Tibial nerve (tissue), 3 donors: ENCODE measurements around the gene OAS2.

ENCODE experiments used
- POLR2A ChIP-seq, 2 donors: fragments of 450-650 bp; IDR thresholded peaks; one replicate each; pipeline ENCODE4 v1.6.1; 2017; ENCODE audit warnings: antibody characterized with exemption in 2 of 2, mild to moderate bottlenecking in 2 of 2, moderate library complexity in 2 of 2
- TF ChIP-seq, protein P1 (sequence below), 5 experiments: fragments of 200-600 bp in 3 of 5; fragments of 450-650 bp in 2 of 5; sonication (generic) in 3 of 5; IDR thresholded peaks; one replicate each; pipeline ENCODE4 v1.5.1; 2016 to 2019; ENCODE audit warnings: antibody characterized with exemption in 5 of 5, mild to moderate bottlenecking in 3 of 5, moderate library complexity in 2 of 5

GRCh38 chr12:113002155-113002554 lies 23.8 kb downstream of the OAS2 start:
- no peak for TF ChIP-seq POLR2A (IDR thresholded peaks at IDR 0.05)
- TF ChIP-seq, protein P1, sequence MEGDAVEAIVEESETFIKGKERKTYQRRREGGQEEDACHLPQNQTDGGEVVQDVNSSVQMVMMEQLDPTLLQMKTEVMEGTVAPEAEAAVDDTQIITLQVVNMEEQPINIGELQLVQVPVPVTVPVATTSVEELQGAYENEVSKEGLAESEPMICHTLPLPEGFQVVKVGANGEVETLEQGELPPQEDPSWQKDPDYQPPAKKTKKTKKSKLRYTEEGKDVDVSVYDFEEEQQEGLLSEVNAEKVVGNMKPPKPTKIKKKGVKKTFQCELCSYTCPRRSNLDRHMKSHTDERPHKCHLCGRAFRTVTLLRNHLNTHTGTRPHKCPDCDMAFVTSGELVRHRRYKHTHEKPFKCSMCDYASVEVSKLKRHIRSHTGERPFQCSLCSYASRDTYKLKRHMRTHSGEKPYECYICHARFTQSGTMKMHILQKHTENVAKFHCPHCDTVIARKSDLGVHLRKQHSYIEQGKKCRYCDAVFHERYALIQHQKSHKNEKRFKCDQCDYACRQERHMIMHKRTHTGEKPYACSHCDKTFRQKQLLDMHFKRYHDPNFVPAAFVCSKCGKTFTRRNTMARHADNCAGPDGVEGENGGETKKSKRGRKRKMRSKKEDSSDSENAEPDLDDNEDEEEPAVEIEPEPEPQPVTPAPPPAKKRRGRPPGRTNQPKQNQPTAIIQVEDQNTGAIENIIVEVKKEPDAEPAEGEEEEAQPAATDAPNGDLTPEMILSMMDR (IDR thresholded peaks at IDR 0.05): no peak
